OCI-LY7 (cell line): ENCODE data around the gene ABLIM1. TPM values are rescaled to one million over a fixed set of nuclear protein-coding genes. Genes with fewer than 3 reads are reported as not detected.
A peak's percentile ranks its signal among the peaks of the same experiment; 100 is the strongest.

Experiments
- BruUV-seq: library from RNA; stranded (reverse); fragments of 400-500 nt; replicated peaks from 2 replicates; lab custom pipeline; 2021; lab: Mats Ljungman, UMichigan
- CTCF ChIA-PET: fragments of 300-600 bp; sonication (Branson Sonifier 250); formaldehyde crosslinking; loops from one replicate; lab custom pipeline; 2022; ENCODE audit warnings: antibody characterized with exemption; ENCODE audit not compliant: unreplicated experiment; lab: Charles Lee
- POLR2A ChIA-PET: fragments of 300-600 bp; sonication (Branson Sonifier 250); formaldehyde crosslinking; loops from one replicate; lab custom pipeline; 2022; ENCODE audit warnings: antibody characterized with exemption; lab: Charles Lee
- DNase-seq: peaks from one replicate; pipeline ENCODE4 v3.0.0-alpha.2; 2015; ENCODE audit warnings: low spot score
- H2AFZ ChIP-seq: fragments of 200-600 bp; sonication (generic), shearing (Covaris generic); 2 replicates; pipeline ENCODE4 v1.6.1; 2014; ENCODE audit warnings: mild to moderate bottlenecking, antibody characterized with exemption, low read length, moderate library complexity
- H3K27ac ChIP-seq: fragments of 200-600 bp; sonication (generic); 2 replicates; pipeline ENCODE4 v1.5.1; 2014; ENCODE audit warnings: mixed run types, low read depth, mild to moderate bottlenecking, moderate library complexity, low read length, inconsistent platforms; ENCODE audit not compliant: poor library complexity, severe bottlenecking
- H3K36me3 ChIP-seq: fragments of 200-600 bp; sonication (generic); 2 replicates; pipeline ENCODE4 v1.6.1; 2014; ENCODE audit warnings: mild to moderate bottlenecking, antibody characterized with exemption, low read length, moderate library complexity, mixed read lengths; ENCODE audit not compliant: insufficient read depth
- H3K4me1 ChIP-seq: fragments of 200-600 bp; sonication (generic); 2 replicates; pipeline ENCODE4 v1.5.1; 2014; ENCODE audit warnings: mild to moderate bottlenecking, low read length; ENCODE audit not compliant: insufficient read depth, poor library complexity, severe bottlenecking
- H3K4me2 ChIP-seq: fragments of 200-600 bp; sonication (generic); 2 replicates; pipeline ENCODE4 v1.6.1; 2014; ENCODE audit warnings: mild to moderate bottlenecking, low read length
- H3K4me3 ChIP-seq: fragments of 200-600 bp; sonication (generic); 2 replicates; pipeline ENCODE4 v1.5.1; 2014; ENCODE audit warnings: mild to moderate bottlenecking, low read depth, low read length; ENCODE audit not compliant: poor library complexity, severe bottlenecking
- H3K79me2 ChIP-seq: fragments of 200-600 bp; sonication (generic); 2 replicates; pipeline ENCODE4 v1.6.1; 2016; ENCODE audit warnings: low read depth, mild to moderate bottlenecking, low read length, moderate library complexity, mixed read lengths; ENCODE audit not compliant: insufficient read depth
- H3K9me2 ChIP-seq: fragments of 200-600 bp; sonication (generic); 2 replicates; pipeline ENCODE4 v1.6.1; 2016; ENCODE audit warnings: mild to moderate bottlenecking, low read length, mixed read lengths; ENCODE audit not compliant: insufficient read depth
- H3K9me3 ChIP-seq: fragments of 200-600 bp; sonication (generic); 2 replicates; pipeline ENCODE4 v1.6.1; 2014; ENCODE audit warnings: mild to moderate bottlenecking, mixed run types, low read length, mixed read lengths
- H4K20me1 ChIP-seq: fragments of 200-600 bp; sonication (generic); 2 replicates; pipeline ENCODE4 v1.6.1; 2014; ENCODE audit warnings: mild to moderate bottlenecking, antibody characterized with exemption, low read length, moderate library complexity, mixed read lengths; ENCODE audit not compliant: insufficient read depth
- EZH2phosphoT487 ChIP-seq: fragments of 200-600 bp; sonication (generic); IDR thresholded peaks from 2 replicates; pipeline ENCODE4 v1.6.1; 2018; ENCODE audit warnings: low read depth, borderline replicate concordance, mild to moderate bottlenecking, mixed run types, antibody characterized with exemption, low read length, moderate library complexity, mixed read lengths
- intact Hi-C: fragments of 100-400 bp; cut with micrococcal nuclease; formaldehyde crosslinking; loops from one replicate; pipeline ENCODE4 v1.10.0; 2022; ENCODE audit not compliant: unreplicated experiment
- total RNA-seq, 2 experiments: library from RNA; depleted of rRNA in 1 of 2; stranded (reverse); fragments of >200 nt in 1 of 2; shearing (Covaris generic) in 1 of 2; gene quantifications; 2 replicates each; pipeline ENCODE4 v1.2.3, GENCODE V29; 2014 to 2022
- TF ChIP-seq, protein P1 (sequence below): fragments of 200-600 bp; sonication (generic); conservative IDR thresholded peaks from 2 replicates; pipeline ENCODE4 v1.5.1; 2014; ENCODE audit warnings: mild to moderate bottlenecking, antibody characterized with exemption, low read length, moderate library complexity, mixed read lengths

Gene ABLIM1
- total RNA-seq, 2 experiments from 2014 or later = 94.2 to 268 TPM

DNA sequence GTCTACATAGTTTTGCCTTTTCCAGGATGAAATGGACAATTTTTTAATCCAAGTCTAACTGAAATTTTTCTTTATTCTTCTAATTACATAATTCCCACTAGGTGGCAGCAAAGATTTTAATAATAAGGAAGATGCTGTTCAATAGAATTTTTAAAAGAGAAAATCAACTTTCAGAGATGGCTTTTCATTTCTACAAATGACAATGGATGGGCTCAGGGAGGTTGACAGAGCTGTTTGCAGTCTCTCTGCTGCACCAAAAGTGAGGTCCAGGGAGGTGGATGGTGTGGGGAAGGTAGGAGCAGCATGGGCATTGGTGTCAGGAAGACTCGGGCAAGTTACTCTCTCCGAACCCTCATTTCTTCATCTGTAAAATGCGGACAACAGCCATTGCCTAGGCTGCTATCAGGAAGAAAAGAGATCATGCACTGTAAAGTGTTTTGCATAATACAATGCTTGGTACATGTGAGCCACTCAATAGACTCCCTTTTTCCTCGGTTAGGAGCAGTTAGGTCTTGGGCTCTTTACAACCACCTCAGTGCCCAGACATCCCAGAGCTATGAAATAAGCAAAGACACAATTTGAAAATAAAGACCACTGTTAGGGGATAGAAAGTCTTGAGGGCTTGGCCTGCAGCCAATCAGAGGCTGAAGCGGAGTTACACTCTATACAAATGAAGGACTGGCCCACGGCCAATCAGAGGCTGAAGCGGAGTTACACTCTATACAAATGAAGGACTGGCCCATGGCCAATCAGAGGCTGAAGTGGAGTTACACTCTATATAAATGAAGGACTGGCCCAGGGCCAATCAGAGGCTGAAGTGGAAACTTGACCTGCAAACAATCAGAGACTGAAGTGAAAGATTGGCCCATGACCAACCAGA, 107.1 kb downstream of the ABLIM1 start:
- TF ChIP-seq, protein P1, sequence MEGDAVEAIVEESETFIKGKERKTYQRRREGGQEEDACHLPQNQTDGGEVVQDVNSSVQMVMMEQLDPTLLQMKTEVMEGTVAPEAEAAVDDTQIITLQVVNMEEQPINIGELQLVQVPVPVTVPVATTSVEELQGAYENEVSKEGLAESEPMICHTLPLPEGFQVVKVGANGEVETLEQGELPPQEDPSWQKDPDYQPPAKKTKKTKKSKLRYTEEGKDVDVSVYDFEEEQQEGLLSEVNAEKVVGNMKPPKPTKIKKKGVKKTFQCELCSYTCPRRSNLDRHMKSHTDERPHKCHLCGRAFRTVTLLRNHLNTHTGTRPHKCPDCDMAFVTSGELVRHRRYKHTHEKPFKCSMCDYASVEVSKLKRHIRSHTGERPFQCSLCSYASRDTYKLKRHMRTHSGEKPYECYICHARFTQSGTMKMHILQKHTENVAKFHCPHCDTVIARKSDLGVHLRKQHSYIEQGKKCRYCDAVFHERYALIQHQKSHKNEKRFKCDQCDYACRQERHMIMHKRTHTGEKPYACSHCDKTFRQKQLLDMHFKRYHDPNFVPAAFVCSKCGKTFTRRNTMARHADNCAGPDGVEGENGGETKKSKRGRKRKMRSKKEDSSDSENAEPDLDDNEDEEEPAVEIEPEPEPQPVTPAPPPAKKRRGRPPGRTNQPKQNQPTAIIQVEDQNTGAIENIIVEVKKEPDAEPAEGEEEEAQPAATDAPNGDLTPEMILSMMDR = peak; percentile 93
- TF ChIP-seq EZH2phosphoT487 = no peak
- Histone ChIP-seq H3K4me3 (no peak overlapping the region), H3K27ac (no peak overlapping the region), H3K4me2 (no peak overlapping the region), H3K9me2 (no peaks in the 10 kb centered on the region), H3K36me3 (no peaks in the 10 kb centered on the region), H3K79me2 (no peaks in the 10 kb centered on the region), H2AFZ (no peak overlapping the region), H3K9me3 (no peaks in the 10 kb centered on the region), H3K4me1 (peaks cover 16% of the 10 kb centered on the region), H4K20me1 (no peaks in the 10 kb centered on the region)
- ChIA-PET POLR2A (no interaction called here), CTCF (interaction anchor here (0.6 kb wide), 1 partner anchor 50 kb away, joined by 4 read pairs; no protein-coding TSS in a partner anchor)
- intact Hi-C loops = loop anchor here (2.0 to 10.0 kb wide), 3 partner anchors 328 to 864 kb away; no protein-coding TSS in a partner anchor
- peak; percentile 67 for DNase-seq
- no TSS peak for BruUV-seq

DNA sequence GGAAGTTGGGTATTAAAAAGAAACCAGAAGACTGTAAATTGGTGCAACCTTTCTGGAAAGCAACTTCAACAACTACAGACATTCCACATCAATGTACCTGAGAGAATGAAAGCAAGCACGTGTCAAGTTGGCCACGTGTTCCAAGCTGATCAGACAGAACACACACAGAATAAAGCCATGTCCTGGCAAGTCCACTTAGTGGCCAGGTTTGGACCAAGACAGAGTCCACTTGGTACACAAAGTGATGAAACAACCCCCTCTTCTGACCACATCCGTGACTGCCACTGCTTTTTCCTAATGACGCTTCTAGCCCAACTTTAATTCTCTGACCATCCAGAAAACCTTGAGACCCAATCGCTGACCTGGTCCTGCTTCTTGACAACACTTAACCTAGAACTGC, 109.4 kb downstream of the ABLIM1 start:
- Histone ChIP-seq H3K9me2 (no peaks in the 10 kb centered on the region), H3K79me2 (no peaks in the 10 kb centered on the region), H3K4me1 (peaks cover 40% of the 10 kb centered on the region), H3K4me2 (no peak overlapping the region), H3K36me3 (no peaks in the 10 kb centered on the region), H3K27ac (no peak overlapping the region), H3K9me3 (no peaks in the 10 kb centered on the region), H2AFZ (no peak overlapping the region), H3K4me3 (no peak overlapping the region), H4K20me1 (no peaks in the 10 kb centered on the region)
- TF ChIP-seq, protein P1 = peak; percentile 81
- TF ChIP-seq EZH2phosphoT487 = no peak
- peak; percentile 43 for DNase-seq
- BruUV-seq = no TSS peak
- ChIA-PET CTCF (interaction anchor here (0.9 to 1.6 kb wide), 4 partner anchors 51 to 244 kb away, joined by 3 to 7 read pairs (median 4); no protein-coding TSS in a partner anchor), POLR2A (interaction anchor here (0.5 to 3.2 kb wide), 6 partner anchors 13 to 77 kb away, joined by 3 to 26 read pairs (median 3); no protein-coding TSS in a partner anchor)
- intact Hi-C loops = loop anchor here (1.0 to 2.0 kb wide), 3 partner anchors 77 to 244 kb away; no protein-coding TSS in a partner anchor
